ENCODE data around the gene PIP5K1C. TPM values are rescaled to one million over a fixed set of nuclear protein-coding genes. Genes with fewer than 3 reads are reported as not detected.

PIP5K1C gene
- total RNA-seq, 1 donor from 2014 or later: 26.5 TPM

- H3K4me3 ChIP-seq (ENCODE audit: low read depth, low read length): no peak overlapping the region
- no peak for DNase-seq (ENCODE audit: low read depth)
- H3K27me3 ChIP-seq (ENCODE audit: control insufficient read depth, insufficient read depth, low read length): no peaks in the 10 kb centered on the region
- H3K36me3 ChIP-seq (ENCODE audit: control insufficient read depth, insufficient read depth, low read length): no peaks in the 10 kb centered on the region
- TF ChIP-seq CTCF (IDR thresholded peaks at IDR 0.05; ENCODE audit: insufficient read depth, low read length, poor library complexity, severe bottlenecking): no peak
Observed at GRCh38 chr19:3656073-3656746, 44.1 kb downstream of the PIP5K1C start.

GRCh38 chr19:3655402-3656072 lies 44.7 kb downstream of the PIP5K1C start:
- no peaks in the 10 kb centered on the region for H3K36me3 ChIP-seq (ENCODE audit: control insufficient read depth, insufficient read depth, low read length)
- peaks cover under 1% of the 10 kb centered on the region for H3K27me3 ChIP-seq (ENCODE audit: control insufficient read depth, insufficient read depth, low read length)
- DNase-seq (ENCODE audit: low read depth): peak; percentile 56
- no peak overlapping the region for H3K4me3 ChIP-seq (ENCODE audit: low read depth, low read length)
- no peak for TF ChIP-seq CTCF (IDR thresholded peaks at IDR 0.05; ENCODE audit: insufficient read depth, low read length, poor library complexity, severe bottlenecking)

GRCh38 chr19:3653865-3654513 lies 46.3 kb downstream of the PIP5K1C start:
- no peaks in the 10 kb centered on the region for H3K36me3 ChIP-seq (ENCODE audit: control insufficient read depth, insufficient read depth, low read length)
- no peak overlapping the region for H3K4me3 ChIP-seq (ENCODE audit: low read depth, low read length)
- DNase-seq (ENCODE audit: low read depth): no peak
- peak; percentile 35 for TF ChIP-seq CTCF (IDR thresholded peaks at IDR 0.05; ENCODE audit: insufficient read depth, low read length, poor library complexity, severe bottlenecking)
- H3K27me3 ChIP-seq (ENCODE audit: control insufficient read depth, insufficient read depth, low read length): peaks cover 10% of the 10 kb centered on the region

- no peak for DNase-seq (ENCODE audit: low read depth)
- Histone ChIP-seq H3K36me3 (ENCODE audit: control insufficient read depth, insufficient read depth, low read length) (no peaks in the 10 kb centered on the region), H3K27me3 (ENCODE audit: control insufficient read depth, insufficient read depth, low read length) (peaks cover 10% of the 10 kb centered on the region), H3K4me3 (ENCODE audit: low read depth, low read length) (no peak overlapping the region)
- TF ChIP-seq CTCF (IDR thresholded peaks at IDR 0.05; ENCODE audit: insufficient read depth, low read length, poor library complexity, severe bottlenecking): no peak
Observed at GRCh38 chr19:3653081-3653795, 47.0 kb downstream of the PIP5K1C start.

GRCh38 chr19:3652422-3652821 lies 47.8 kb downstream of the PIP5K1C start:
- TF ChIP-seq CTCF (IDR thresholded peaks at IDR 0.05; ENCODE audit: insufficient read depth, low read length, poor library complexity, severe bottlenecking): no peak
- Histone ChIP-seq H3K4me3 (ENCODE audit: low read depth, low read length) (no peak overlapping the region), H3K36me3 (ENCODE audit: control insufficient read depth, insufficient read depth, low read length) (no peaks in the 10 kb centered on the region), H3K27me3 (ENCODE audit: control insufficient read depth, insufficient read depth, low read length) (peaks cover 10% of the 10 kb centered on the region)
- no peak for DNase-seq (ENCODE audit: low read depth)

All from kidney epithelial cell (primary cell).